Aorta (tissue), 5 donors: ENCODE measurements around the gene NPL. TPM values are rescaled to one million over a fixed set of nuclear protein-coding genes. Genes with fewer than 3 reads are reported as not detected.

Experiments
- ATAC-seq: fragments of 200-7000 bp; cut with Tn5 transposase; one replicate; pipeline ENCODE4 v1.9.1; 2022; ENCODE audit warnings: moderate library complexity; ENCODE audit not compliant: low FRiP score
- DNase-seq, 2 donors: peaks; one replicate each; pipeline ENCODE4 v3.0.0-alpha.2; 2020
- H3K27ac ChIP-seq, 2 donors: one replicate each; pipeline ENCODE4 v1.5.1; 2013; ENCODE audit warnings: low read length in 2 of 2, mild to moderate bottlenecking in 2 of 2, moderate library complexity in 2 of 2, control low read depth in 1 of 2, inconsistent platforms in 1 of 2, low read depth in 1 of 2
- H3K27me3 ChIP-seq, 2 donors: one replicate each; pipeline ENCODE4 v1.6.1; 2013; ENCODE audit warnings: control low read depth in 1 of 2, low read length in 1 of 2, mild to moderate bottlenecking in 1 of 2, moderate library complexity in 1 of 2; ENCODE audit not compliant: insufficient read depth in 2 of 2, control insufficient read depth in 1 of 2
- H3K36me3 ChIP-seq, 2 donors: one replicate each; pipeline ENCODE4 v1.6.1; 2013; ENCODE audit warnings: control low read depth in 1 of 2, low read length in 1 of 2, mild to moderate bottlenecking in 1 of 2; ENCODE audit not compliant: insufficient read depth in 2 of 2, control insufficient read depth in 1 of 2
- H3K4me1 ChIP-seq, 2 donors: one replicate each; pipeline ENCODE4 v1.6.1; 2013; ENCODE audit warnings: low read length in 2 of 2, control low read depth in 1 of 2, mild to moderate bottlenecking in 1 of 2, moderate library complexity in 1 of 2; ENCODE audit not compliant: insufficient read depth in 2 of 2, control insufficient read depth in 1 of 2
- H3K4me3 ChIP-seq, 2 donors: one replicate each; pipeline ENCODE4 v1.5.1; 2013; ENCODE audit warnings: low read length in 2 of 2, control low read depth in 1 of 2, mild to moderate bottlenecking in 1 of 2
- H3K9me3 ChIP-seq: one replicate; pipeline ENCODE4 v1.6.1; 2013; ENCODE audit warnings: mild to moderate bottlenecking, low read length; ENCODE audit not compliant: control insufficient read depth
- WGBS, 2 donors: extraction: QIAGEN DNeasy Blood & Tissue Kit; methylation state at CpG; one replicate each; pipeline ENCODE4 v1.1.7; 2013; 5-methylcytosine and 5-hydroxymethylcytosine counted together
- intact Hi-C, 2 donors: fragments of 100-400 bp; cut with DNase I; formaldehyde crosslinking; loops; one replicate each; pipeline versions ENCODE4 v1.14.2 to v1.15.0; 2022
- polyA plus RNA-seq, 2 donors: library from polyadenylated mRNA; stranded (reverse); fragments of 200-250 nt; gene quantifications; one replicate each; pipeline ENCODE4 v1.2.3, GENCODE V29; 2013
- total RNA-seq, 2 donors: library from RNA; stranded (reverse); fragmentation: NEBNext Ultra II Directional; extraction: Animal tissue kit (Norgen Biotek cat#: 25700); gene quantifications; one replicate each; pipeline ENCODE4 v1.2.1, GENCODE V29; 2021
- donor health status: healthy with polysubstance abuse.
- donor health status: Bipolar disorder and iron deficiency.
- donor health status: DM: no; HTN: no; CAD: no.
- donor health status: DM: no; HTN: no; CAD: no.
- donor health status: DM: yes; HTN: yes; CAD: no.

Gene NPL
- total and polyA plus RNA-seq, 4 donors, result 4.8 to 36.6 (median 15.4) TPM

DNA sequence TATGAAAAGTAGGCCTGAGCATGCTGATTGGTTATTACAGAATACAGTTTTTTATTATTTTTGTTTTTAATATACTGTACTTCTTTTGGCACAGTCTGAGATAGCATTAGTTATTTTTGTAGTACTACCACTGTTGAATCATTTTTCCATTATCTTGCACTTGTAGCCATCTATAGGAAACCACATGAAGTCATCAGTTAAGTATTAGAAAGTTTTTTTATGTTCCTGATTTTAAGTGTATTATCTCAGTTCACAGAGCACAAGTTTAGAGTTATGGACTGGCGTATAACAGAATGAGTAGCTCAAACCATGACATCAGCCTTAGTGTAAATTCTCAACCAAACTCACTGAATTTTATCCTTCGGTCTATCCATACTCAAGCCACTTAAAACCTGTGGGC lies 72.4 kb downstream of the NPL start:
- H3K9me3 ChIP-seq, result no peaks in the 10 kb centered on the region
- H3K4me3 ChIP-seq, result no peak overlapping the region
- peaks cover 16 to 17% of the 10 kb centered on the region in 2 donors for H3K36me3 ChIP-seq
- ATAC-seq (no peak), DNase-seq (no peak)
- H3K27ac ChIP-seq, result no peak overlapping the region
- H3K27me3 ChIP-seq, result no peaks in the 10 kb centered on the region
- WGBS, 2 donors, result 67 to 68% methylated on average over 2 of the region's 2 CpGs
- intact Hi-C loops, result loop anchor here in 1 of 2 donors (10.0 kb wide), 1 partner anchor 263 kb away; no protein-coding TSS in a partner anchor
- no peaks in the 10 kb centered on the region for H3K4me1 ChIP-seq

DNA sequence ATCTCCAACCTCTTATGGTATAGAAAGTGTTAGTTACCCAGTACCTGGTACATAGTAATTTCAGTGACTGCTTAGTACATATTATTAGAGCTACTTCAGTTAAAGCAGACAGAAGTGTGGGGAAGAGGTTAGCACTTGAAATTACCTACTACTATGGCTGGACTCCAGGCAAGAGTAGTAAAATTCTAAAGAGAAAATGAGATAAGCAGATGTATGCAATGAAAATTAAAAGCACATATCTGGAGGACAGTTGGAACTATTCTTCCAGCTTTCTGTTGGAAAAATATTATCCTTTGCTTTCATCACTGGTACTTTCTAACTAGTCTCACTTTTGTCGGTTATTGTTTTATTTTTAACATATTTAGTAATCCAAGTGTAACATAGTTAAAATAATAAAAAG lies 73.3 kb downstream of the NPL start:
- H3K36me3 ChIP-seq, result peaks cover 16 to 17% of the 10 kb centered on the region in 2 donors
- no peaks in the 10 kb centered on the region for H3K4me1 ChIP-seq

DNA sequence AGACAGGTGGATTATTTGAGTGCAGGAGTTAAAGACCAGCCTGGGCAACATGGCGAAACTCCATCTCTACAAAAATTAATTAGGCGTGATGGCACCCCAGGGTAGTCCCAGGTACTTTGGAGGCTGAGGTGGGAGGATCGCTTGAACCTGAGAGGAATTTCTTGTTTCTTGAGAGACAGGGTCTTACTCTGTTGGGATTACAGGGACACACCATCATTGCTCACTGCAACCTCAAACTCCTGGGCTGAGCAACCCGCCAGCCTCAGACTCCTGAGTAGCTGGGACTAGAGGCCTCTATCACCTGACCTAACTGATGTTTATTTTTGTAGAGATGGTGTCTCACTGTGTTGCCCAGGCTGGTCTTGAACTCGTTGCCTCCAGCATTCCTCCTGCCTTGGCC lies 74.4 kb downstream of the NPL start:
- Histone ChIP-seq H3K9me3 (no peaks in the 10 kb centered on the region), H3K27me3 (no peaks in the 10 kb centered on the region), H3K27ac (no peak overlapping the region), H3K36me3 (peaks cover 11 to 13% of the 10 kb centered on the region in 2 donors), H3K4me1 (no peaks in the 10 kb centered on the region), H3K4me3 (no peak overlapping the region)
- DNase-seq (no peak), ATAC-seq (no peak)
- intact Hi-C loops, result loop anchor here in 1 of 2 donors (10.0 kb wide), 1 partner anchor 261 kb away; no protein-coding TSS in a partner anchor
- WGBS, 2 donors, result 91 to 94% methylated on average over 5 of the region's 5 CpGs

More for the DNA sequence above, 73.3 kb downstream of the NPL start:
- WGBS, 2 donors, result 4 to 10% methylated on average over 1 of the region's 1 CpG
- Histone ChIP-seq H3K27ac (no peak overlapping the region), H3K9me3 (no peaks in the 10 kb centered on the region), H3K4me3 (no peak overlapping the region), H3K27me3 (no peaks in the 10 kb centered on the region)
- no peak for ATAC-seq
- intact Hi-C loops, result loop anchor here in 1 of 2 donors (10.0 kb wide), 1 partner anchor 262 kb away; no protein-coding TSS in a partner anchor
- no peak for DNase-seq

DNA sequence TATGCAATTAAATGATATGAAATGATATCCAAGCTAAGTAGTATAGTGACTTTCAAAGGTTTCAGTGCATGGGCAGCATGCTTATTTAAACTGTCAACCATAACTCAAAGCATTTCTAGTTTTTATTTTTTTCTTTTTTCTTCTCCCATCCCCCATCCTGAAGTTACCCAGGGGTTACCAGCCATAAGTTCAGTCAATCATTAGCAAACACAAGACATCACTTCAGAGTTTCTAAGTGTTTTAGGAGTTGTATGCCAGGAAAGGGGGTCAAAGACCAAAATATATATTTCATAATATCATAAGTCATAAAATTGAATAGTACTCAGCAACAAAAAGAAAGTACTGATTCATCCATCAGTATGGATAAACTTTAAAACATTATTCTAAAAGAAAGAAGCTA lies 78.3 kb downstream of the NPL start:
- Histone ChIP-seq H3K9me3 (no peaks in the 10 kb centered on the region), H3K27me3 (no peaks in the 10 kb centered on the region), H3K4me1 (no peaks in the 10 kb centered on the region), H3K36me3 (peaks cover 8 to 11% of the 10 kb centered on the region in 2 donors), H3K27ac (no peak overlapping the region), H3K4me3 (no peak overlapping the region)
- DNase-seq, result no peak
- ATAC-seq, result no peak
- intact Hi-C loops, result loop anchor here in 1 of 2 donors (10.0 kb wide), 1 partner anchor 257 kb away; no protein-coding TSS in a partner anchor

DNA sequence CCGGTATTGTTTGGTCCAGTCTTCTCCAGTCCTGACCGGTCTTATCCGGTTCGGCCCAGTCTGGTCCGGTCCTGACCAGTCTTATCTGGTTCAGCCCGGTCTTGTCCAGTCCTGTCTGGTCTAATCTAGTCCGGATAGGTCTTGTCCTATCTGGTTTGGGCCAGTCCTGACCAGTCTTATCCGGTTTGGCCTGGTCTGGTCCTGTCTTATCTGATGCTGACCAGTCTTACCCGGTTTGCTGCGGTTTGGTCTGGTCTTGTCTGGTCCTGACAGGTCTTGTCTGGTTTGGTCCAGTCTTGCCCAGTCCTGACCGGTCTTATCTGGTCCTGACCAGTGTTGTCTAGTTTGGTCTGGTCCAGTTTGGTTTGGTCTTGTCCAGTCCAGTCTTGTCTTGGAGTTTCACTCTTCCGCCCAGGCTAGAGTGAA lies 79.7 kb downstream of the NPL start:
- no peak for ATAC-seq

DNA sequence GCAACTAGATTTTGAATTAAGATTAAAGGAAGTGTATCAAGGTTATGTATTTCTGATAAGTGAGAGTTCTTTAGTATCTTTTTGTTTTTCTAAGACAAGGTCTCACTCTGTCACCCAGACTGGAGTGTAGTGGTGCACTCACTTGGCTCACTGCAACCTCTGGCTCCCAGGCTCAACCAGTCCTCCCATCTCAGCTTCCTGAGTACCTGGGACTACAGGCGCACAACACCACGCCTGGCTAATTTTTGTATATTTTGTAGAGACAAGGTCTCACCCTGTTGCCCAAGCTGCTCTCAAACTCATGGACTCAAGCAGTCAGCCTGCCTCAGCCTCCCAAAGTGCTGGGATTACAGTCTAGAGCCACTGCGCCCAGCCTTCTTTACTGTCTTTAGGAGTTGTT lies 83.3 kb downstream of the NPL start:
- H3K9me3 ChIP-seq, result no peaks in the 10 kb centered on the region
- ATAC-seq (no peak), DNase-seq (no peak)
- intact Hi-C loops, result no loop called here
- H3K4me1 ChIP-seq, result no peaks in the 10 kb centered on the region
- no peaks in the 10 kb centered on the region for H3K27me3 ChIP-seq
- 92 to 97% methylated on average over 3 of the region's 3 CpGs for WGBS, 2 donors
- peaks cover 8 to 16% of the 10 kb centered on the region in 2 donors for H3K36me3 ChIP-seq
- no peak overlapping the region for H3K27ac ChIP-seq
- H3K4me3 ChIP-seq, result no peak overlapping the region

More for the DNA sequence above, 79.7 kb downstream of the NPL start:
- Histone ChIP-seq H3K4me3 (no peak overlapping the region), H3K27me3 (no peaks in the 10 kb centered on the region), H3K9me3 (no peaks in the 10 kb centered on the region), H3K4me1 (no peaks in the 10 kb centered on the region), H3K36me3 (peaks cover 10 to 14% of the 10 kb centered on the region in 2 donors), H3K27ac (no peak overlapping the region)
- intact Hi-C loops, result loop anchor here in 1 of 2 donors (10.0 kb wide), 1 partner anchor 256 kb away; no protein-coding TSS in a partner anchor
- no peak for DNase-seq
- WGBS, 2 donors, result 95 to 96% methylated on average over 12 of the region's 12 CpGs

DNA sequence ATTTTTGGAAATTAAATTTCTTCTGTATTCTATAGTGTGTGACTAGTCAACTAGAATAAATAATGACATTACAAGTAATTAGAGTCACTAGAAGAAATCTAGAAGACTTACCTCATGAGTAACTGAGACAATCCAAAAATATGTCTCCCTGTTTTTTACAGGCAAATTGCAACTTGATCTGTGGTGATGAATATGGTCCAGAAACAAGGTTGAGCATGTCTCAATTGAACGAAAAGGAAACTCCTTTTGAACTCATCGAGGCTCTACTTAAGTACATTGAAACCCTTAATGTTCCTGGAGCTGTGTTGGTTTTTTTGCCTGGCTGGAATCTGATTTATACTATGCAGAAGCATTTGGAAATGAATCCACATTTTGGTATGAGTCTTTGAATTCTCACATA lies 86.3 kb downstream of the NPL start:
- intact Hi-C loops, result no loop called here
- DNase-seq, result no peak
- H3K36me3 ChIP-seq, result peaks cover 8 to 16% of the 10 kb centered on the region in 2 donors
- H3K27ac ChIP-seq, result no peak overlapping the region
- H3K9me3 ChIP-seq, result no peaks in the 10 kb centered on the region
- 88 to 91% methylated on average over 2 of the region's 2 CpGs for WGBS, 2 donors
- no peaks in the 10 kb centered on the region for H3K27me3 ChIP-seq
- no peaks in the 10 kb centered on the region for H3K4me1 ChIP-seq
- H3K4me3 ChIP-seq, result no peak overlapping the region
- no peak for ATAC-seq

DNA sequence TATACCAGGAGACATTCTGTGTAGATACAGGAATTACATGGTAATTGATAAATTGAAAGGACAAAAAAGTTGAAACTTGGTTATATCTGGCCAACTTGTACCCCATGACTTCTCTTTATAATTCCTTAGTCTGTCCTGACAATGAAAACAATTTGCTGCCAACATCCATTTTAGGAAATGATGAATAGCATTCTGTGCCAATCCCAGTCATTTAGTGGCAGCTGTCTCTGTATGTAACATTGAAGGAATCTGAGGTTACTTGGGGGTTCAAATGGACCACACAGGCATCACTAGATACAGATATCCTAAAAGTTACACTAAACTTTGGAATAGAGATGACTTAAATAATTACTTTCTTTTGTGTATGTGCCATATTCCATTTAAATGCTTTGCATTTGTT lies 87.8 kb downstream of the NPL start:
- DNase-seq (no peak), ATAC-seq (no peak)
- H3K36me3 ChIP-seq, result peaks cover 8 to 20% of the 10 kb centered on the region in 2 donors
- no peaks in the 10 kb centered on the region for H3K4me1 ChIP-seq
- H3K9me3 ChIP-seq, result no peaks in the 10 kb centered on the region
- H3K4me3 ChIP-seq, result no peak overlapping the region
- no peak overlapping the region for H3K27ac ChIP-seq
- intact Hi-C loops, result no loop called here
- no peaks in the 10 kb centered on the region for H3K27me3 ChIP-seq

DNA sequence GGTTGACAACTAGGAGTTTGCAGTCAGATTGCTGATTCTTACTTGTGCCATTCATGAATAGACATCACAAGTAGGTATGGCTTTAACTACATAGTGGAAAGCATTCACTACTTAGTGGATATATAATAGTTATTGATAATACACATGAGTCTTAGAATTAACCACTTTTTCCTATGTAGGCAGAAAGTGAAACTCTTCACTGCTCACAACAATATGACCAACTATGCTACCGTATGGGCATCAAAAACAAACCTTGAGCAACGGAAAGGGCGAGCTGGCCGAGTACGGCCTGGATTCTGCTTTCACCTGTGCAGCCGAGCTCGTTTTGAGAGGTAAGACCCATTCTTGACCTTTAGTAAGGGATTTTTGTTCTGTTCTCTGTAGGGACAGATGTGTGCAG lies 88.3 kb downstream of the NPL start:
- Histone ChIP-seq H3K36me3 (peaks cover 8 to 19% of the 10 kb centered on the region in 2 donors), H3K4me3 (no peak overlapping the region), H3K27ac (no peak overlapping the region), H3K9me3 (no peaks in the 10 kb centered on the region), H3K27me3 (no peaks in the 10 kb centered on the region), H3K4me1 (no peaks in the 10 kb centered on the region)
- WGBS, 2 donors, result 93 to 94% methylated on average over 7 of the region's 7 CpGs
- intact Hi-C loops, result no loop called here
- DNase-seq, result no peak
- no peak for ATAC-seq
